NCI-H510A treated with DMSO at 0.1 percent for 48 hours (cell line): ENCODE results near the gene ATP1A1.
A peak's percentile ranks its signal among the peaks of the same experiment; 100 is the strongest.

ENCODE experiments used
- DNase-seq: peaks from one replicate; lab custom pipeline; 2025; lab: John Stamatoyannopoulos, UW

Gene ATP1A1

DNA sequence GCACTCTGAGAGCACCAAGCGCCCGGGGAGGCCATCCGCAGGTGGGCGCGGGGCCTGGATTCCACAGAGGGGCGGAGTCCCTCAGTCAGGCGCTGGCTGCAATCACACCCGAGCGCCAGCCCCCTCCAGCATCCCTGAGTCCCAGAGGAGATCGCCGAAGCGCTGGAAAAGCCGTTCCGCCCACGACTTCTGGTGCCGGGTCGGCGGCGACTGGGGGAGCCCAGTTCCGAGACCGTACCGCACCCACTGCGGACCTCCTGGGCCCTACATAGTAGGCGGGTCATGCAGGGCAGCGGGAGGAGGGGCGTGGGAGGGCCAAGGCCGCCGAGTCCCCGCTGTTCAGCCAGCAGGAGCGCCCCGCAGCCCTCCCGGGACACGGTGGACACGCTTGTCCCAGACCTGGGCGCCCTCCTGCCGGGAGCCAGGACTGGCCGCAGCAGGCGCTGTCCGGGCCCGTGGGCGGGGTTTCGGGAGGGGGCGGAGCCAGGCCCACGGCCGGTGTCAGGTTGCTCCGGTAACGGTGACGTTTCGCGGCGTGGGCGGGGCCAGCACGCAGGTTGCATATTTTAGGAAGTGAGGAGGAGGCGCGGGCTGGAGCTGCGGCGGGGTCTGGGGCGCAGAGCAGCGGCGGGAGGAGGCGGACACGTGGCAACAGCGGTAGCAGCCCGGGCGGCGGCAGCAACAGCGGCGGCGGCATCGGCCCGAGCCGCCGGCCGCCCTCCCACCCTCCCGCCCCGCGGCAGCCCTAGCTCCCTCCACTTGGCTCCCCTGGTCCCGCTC lies at the start of gene ATP1A1:
TSS of gene ATP1A1 (plus strand) at position 594 of the 780 bp plus-strand sequence. CDS start 268 bp downstream, outside the sequence.
- peak; percentile 82 for DNase-seq

DNA sequence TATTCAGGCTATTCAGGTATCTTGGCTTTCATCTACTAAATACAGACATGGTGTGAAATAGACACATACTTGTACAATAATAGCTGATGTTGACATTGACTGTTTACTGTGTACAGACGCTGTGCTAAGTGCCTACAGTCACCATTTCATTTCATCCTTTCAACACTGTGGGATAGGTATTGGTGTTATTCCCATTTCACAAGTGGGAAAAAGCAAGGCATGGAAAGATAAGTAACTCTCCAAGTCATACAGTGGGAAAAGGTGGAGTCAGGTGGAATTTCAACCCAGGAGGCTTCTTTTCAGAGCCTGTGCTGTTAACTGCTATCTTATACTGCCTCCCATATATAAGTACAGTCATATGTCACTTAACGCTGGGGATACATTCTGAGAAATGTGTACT lies 49.6 kb upstream of the ATP1A1 start:
- DNase-seq = peak; percentile 80

GRCh38 chr1:116324411-116324810 lies 48.6 kb upstream of the ATP1A1 start:
- peak; percentile 16 for DNase-seq

- DNase-seq = no peak
Measured at GRCh38 chr1:116325104-116325503, 47.9 kb upstream of the ATP1A1 start.

GRCh38 chr1:116325922-116326321 lies 47.1 kb upstream of the ATP1A1 start:
- DNase-seq = peak; percentile 29

DNA sequence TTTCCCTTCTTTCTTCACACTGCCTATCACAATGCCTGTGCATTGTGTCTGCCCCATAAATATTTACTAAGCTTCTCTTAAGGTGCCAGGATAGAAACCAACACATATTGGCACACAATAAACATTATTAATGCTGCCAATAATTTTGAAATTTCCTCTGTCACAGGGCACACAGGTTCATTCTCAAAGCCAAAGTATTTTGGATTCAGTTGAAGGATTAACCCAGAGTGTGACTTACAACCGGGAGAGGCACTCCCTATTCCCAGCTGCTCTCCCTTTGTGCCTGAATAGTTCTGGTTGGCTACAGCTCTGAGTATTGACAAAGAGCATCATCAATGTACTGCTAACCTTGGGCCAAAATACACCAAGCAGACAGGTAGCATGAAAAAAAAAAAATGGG lies 46.6 kb upstream of the ATP1A1 start:
- peak; percentile 53 for DNase-seq

GRCh38 chr1:116328671-116329070 lies 44.4 kb upstream of the ATP1A1 start:
- DNase-seq = no peak

GRCh38 chr1:116329524-116330341 lies 43.3 kb upstream of the ATP1A1 start:
- DNase-seq = no peak

GRCh38 chr1:116330342-116330652 lies 42.7 kb upstream of the ATP1A1 start:
- DNase-seq = peak; percentile 83

- DNase-seq = no peak
Measured at GRCh38 chr1:116330846-116331245, 42.2 kb upstream of the ATP1A1 start.

DNA sequence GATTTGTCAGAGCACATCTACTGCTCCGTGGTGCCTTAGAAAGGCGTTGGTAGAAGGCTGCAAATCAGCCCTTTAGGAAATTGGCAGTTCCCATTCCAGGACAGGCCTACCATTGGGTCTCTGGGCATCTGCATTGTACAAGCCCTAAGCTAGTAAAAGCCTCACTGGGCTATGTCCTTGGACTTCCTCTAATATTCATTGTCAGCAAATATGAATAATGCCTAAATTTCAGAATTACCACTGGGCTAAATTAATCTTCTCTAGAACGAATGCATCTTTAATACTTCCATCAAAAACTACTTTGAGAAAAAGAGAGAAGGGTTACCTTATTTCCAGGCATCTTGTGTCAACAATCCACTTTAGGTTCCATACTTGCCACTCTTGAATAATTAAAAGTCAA lies 41.5 kb upstream of the ATP1A1 start:
- no peak for DNase-seq

GRCh38 chr1:116332451-116332850 lies 40.6 kb upstream of the ATP1A1 start:
- DNase-seq = no peak

- no peak for DNase-seq
Measured at GRCh38 chr1:116333171-116334014, 39.7 kb upstream of the ATP1A1 start.

DNA sequence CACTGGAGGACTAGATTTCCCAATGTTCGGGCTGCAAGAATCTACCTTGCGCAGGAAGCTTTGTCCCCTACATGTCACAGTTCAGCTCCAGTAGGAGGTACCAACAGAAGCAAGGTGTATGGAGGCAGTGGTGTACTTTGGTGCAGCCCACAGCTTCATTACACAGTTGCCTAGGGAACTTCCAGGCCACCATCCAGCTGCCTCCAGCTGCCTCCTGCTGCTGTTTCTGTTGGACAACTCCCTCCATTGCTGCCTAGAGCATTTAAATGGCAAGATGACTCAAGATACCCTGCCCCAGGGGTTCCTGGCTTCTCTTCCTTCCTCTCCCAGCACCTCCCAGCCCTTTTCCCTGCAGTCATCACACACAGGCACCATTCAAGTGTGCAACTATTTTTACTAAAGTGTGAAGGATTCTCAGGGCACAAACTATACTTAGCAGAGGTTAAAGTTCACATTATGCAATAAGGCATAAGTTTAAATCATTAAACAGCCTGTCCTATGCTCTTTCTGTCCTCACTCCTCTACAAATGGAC lies 39.0 kb upstream of the ATP1A1 start:
- no peak for DNase-seq

DNA sequence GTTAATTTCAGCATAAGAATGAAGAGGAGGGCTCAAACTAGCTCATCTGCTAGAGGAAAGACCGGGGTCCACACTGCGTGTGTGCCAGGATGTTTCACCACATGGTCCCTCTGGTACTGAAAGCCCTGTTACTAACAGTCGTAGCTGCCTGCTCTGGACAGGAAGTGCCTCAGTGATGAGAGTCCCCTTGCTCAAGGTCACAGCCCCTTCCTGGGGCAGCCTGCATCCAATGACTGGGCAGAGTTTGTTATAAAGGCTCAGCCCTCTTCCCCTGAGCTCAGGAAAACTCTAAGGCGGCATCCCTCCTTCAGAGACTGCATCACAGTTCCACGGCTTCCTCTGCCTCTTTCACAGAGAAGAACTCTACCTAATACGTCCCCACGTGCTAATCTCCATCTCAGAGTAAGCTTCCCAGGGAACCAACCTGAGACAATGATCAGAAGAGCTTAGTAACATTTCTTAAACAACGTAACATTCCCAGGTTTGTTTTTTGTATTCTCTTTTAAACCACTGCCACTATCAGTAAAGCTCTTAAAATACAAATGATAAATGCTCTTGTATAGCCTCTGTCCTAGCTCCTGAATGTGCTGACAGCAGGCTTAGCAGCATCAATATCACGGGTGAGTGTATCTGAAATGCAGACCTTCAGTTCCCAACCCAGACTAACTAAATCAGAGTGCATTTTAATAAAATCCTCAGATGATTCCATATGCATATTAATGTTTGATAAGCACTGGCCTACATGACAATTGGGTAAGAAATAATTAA lies 38.0 kb upstream of the ATP1A1 start:
- DNase-seq = no peak

GRCh38 chr1:116335850-116336624 lies 37.0 kb upstream of the ATP1A1 start:
- DNase-seq = no peak

GRCh38 chr1:116337398-116337797 lies 35.6 kb upstream of the ATP1A1 start:
- DNase-seq = no peak

DNA sequence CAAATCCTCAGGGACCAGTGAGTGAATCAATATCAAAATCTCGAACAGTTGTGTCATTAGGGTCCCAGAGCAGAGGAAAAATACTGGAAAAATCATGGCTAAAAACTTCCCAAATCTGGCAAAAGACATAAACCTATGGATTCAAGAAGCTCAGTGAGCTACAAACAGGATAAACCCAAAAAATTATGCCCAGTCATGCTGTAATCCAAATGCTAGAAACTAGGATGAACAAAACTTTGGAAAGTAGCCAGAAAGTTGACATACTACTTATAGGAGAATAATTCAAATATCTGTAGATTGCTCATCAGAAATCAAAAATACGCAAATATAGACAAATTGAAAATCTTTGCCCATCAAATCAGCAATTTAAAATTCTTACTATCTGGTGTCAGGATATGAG lies 34.6 kb upstream of the ATP1A1 start:
- no peak for DNase-seq

- no peak for DNase-seq
Measured at GRCh38 chr1:116340506-116341231, 32.4 kb upstream of the ATP1A1 start.

DNA sequence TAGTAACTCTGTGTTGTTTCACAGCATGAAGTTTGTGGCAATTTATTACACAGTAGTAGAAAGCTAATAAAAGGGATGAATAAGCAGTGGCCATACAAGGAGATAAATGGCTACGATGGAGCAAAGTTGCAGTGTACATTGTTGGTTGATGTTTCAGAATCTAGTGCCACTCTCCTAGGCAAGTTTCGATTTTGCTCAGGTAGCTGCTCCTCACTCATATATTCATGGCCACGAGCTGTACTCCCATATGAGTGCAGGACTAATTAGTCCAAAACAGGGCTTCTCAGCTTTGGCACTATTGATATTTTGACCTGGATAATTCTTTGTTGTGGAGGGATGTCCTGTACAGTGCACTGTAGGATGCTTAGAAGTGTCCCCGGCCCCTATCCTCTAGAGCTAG lies 30.0 kb upstream of the ATP1A1 start:
- DNase-seq = no peak
